ENCODE results near the gene CHGA. TPM values are rescaled to one million over a fixed set of nuclear protein-coding genes. Genes with fewer than 3 reads are reported as not detected.

CHGA gene
- total and polyA plus RNA-seq, 4 donors = 0.05 TPM; not detected in 3

DNA sequence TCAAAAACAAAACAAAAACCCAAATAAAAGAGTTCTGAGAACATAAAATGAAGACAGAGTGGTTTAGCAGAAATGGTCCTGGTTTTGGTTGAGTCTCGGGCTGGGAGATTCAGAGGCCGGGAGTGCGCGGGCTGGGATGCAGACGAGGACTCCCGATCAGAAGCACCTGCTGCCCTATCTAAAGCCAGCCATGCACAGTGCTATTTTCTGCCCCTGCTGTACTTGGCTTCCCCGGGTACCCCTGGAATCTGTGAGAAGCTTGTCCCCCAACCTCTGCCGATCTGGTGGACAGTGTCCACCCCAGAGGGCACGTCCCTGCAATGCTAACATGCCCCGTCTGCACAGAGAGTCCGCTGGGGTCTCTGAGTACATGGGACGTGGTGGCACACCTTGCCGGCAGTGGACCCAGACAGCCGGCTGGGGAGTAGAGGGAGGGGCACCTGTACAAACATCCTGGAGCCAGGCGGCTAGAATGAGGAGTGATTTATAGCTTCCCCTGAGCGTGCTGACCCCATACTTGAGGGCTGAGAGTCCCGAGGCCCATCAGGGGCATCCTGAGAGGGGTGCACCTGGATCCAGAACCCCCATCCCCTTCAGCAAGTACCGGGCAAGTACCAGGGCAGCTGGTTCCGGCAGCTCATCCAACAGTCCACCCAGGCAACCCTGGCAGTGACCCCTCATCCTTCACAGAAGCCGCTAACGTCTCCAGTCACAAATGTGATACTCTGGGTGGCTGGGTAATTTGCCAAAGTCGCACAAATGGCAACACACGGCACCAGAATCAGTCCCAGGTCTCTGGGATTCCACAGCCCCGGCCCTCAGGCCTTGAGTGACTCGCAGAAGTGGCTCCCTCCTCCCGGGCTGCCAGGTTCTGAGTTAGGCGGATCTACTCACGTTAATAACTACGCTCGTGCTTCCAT, 37.1 kb downstream of the CHGA start:
- no peak overlapping the region for H3K27ac ChIP-seq (ENCODE audit: low read depth in 1 of 2, low read length in 2 of 2)
- no peak for DNase-seq (ENCODE audit: low spot score)
- H3K4me1 ChIP-seq (ENCODE audit: control insufficient read depth in 4 of 4, insufficient read depth in 4 of 4, low read length in 3 of 4) = peaks cover 13 to 22% (median 19%) of the 10 kb centered on the region in 4 donors
- H3K27me3 ChIP-seq (ENCODE audit: control insufficient read depth in 4 of 4, insufficient read depth in 4 of 4, low read length in 3 of 4) = no peaks in the 10 kb centered on the region
- H3K36me3 ChIP-seq (ENCODE audit: control insufficient read depth in 4 of 4, insufficient read depth in 3 of 4, low read depth in 1 of 4, low read length in 3 of 4) = peaks cover 1 to 49% (median 7%) of the 10 kb centered on the region in 4 donors
- 95% methylated on average over 30 of the region's 30 CpGs for WGBS
- H3K4me3 ChIP-seq (ENCODE audit: low read depth in 1 of 3, low read length in 3 of 3) = no peak overlapping the region
- TF ChIP-seq TAF1 (conservative IDR thresholded peaks at IDR 0.05) = no peak
- TF ChIP-seq HNF4A (conservative IDR thresholded peaks at IDR 0.05) = no peak
- no peak for TF ChIP-seq GABPA (IDR thresholded peaks at IDR 0.05 in 1 of 2, conservative IDR thresholded peaks at IDR 0.05 in 1 of 2)
- TF ChIP-seq, protein P1, sequence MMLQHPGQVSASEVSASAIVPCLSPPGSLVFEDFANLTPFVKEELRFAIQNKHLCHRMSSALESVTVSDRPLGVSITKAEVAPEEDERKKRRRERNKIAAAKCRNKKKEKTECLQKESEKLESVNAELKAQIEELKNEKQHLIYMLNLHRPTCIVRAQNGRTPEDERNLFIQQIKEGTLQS (IDR thresholded peaks at IDR 0.05) = no peak
- TF ChIP-seq EGR1 (IDR thresholded peaks at IDR 0.05; ENCODE audit: low read depth in 2 of 2) = no peak
- TF ChIP-seq, protein P2, sequence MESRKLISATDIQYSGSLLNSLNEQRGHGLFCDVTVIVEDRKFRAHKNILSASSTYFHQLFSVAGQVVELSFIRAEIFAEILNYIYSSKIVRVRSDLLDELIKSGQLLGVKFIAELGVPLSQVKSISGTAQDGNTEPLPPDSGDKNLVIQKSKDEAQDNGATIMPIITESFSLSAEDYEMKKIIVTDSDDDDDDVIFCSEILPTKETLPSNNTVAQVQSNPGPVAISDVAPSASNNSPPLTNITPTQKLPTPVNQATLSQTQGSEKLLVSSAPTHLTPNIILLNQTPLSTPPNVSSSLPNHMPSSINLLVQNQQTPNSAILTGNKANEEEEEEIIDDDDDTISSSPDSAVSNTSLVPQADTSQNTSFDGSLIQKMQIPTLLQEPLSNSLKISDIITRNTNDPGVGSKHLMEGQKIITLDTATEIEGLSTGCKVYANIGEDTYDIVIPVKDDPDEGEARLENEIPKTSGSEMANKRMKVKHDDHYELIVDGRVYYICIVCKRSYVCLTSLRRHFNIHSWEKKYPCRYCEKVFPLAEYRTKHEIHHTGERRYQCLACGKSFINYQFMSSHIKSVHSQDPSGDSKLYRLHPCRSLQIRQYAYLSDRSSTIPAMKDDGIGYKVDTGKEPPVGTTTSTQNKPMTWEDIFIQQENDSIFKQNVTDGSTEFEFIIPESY (IDR thresholded peaks at IDR 0.05) = no peak
- TF ChIP-seq, protein P3, sequence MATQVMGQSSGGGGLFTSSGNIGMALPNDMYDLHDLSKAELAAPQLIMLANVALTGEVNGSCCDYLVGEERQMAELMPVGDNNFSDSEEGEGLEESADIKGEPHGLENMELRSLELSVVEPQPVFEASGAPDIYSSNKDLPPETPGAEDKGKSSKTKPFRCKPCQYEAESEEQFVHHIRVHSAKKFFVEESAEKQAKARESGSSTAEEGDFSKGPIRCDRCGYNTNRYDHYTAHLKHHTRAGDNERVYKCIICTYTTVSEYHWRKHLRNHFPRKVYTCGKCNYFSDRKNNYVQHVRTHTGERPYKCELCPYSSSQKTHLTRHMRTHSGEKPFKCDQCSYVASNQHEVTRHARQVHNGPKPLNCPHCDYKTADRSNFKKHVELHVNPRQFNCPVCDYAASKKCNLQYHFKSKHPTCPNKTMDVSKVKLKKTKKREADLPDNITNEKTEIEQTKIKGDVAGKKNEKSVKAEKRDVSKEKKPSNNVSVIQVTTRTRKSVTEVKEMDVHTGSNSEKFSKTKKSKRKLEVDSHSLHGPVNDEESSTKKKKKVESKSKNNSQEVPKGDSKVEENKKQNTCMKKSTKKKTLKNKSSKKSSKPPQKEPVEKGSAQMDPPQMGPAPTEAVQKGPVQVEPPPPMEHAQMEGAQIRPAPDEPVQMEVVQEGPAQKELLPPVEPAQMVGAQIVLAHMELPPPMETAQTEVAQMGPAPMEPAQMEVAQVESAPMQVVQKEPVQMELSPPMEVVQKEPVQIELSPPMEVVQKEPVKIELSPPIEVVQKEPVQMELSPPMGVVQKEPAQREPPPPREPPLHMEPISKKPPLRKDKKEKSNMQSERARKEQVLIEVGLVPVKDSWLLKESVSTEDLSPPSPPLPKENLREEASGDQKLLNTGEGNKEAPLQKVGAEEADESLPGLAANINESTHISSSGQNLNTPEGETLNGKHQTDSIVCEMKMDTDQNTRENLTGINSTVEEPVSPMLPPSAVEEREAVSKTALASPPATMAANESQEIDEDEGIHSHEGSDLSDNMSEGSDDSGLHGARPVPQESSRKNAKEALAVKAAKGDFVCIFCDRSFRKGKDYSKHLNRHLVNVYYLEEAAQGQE (IDR thresholded peaks at IDR 0.05) = no peak
- TF ChIP-seq HNF4G (IDR thresholded peaks at IDR 0.05) = no peak
- TF ChIP-seq RXRA (IDR thresholded peaks at IDR 0.05) = no peak
- no peak for TF ChIP-seq SP1 (IDR thresholded peaks at IDR 0.05)
- no peak for TF ChIP-seq RAD21 (IDR thresholded peaks at IDR 0.05)
- no peak for TF ChIP-seq JUND (IDR thresholded peaks at IDR 0.05)
- no peak for TF ChIP-seq FOXA1 (IDR thresholded peaks at IDR 0.05)
- no peak for TF ChIP-seq FOXA2 (IDR thresholded peaks at IDR 0.05)
- TF ChIP-seq, protein P4, sequence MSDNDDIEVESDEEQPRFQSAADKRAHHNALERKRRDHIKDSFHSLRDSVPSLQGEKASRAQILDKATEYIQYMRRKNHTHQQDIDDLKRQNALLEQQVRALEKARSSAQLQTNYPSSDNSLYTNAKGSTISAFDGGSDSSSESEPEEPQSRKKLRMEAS (IDR thresholded peaks at IDR 0.05) = no peak
- TF ChIP-seq, protein P5, sequence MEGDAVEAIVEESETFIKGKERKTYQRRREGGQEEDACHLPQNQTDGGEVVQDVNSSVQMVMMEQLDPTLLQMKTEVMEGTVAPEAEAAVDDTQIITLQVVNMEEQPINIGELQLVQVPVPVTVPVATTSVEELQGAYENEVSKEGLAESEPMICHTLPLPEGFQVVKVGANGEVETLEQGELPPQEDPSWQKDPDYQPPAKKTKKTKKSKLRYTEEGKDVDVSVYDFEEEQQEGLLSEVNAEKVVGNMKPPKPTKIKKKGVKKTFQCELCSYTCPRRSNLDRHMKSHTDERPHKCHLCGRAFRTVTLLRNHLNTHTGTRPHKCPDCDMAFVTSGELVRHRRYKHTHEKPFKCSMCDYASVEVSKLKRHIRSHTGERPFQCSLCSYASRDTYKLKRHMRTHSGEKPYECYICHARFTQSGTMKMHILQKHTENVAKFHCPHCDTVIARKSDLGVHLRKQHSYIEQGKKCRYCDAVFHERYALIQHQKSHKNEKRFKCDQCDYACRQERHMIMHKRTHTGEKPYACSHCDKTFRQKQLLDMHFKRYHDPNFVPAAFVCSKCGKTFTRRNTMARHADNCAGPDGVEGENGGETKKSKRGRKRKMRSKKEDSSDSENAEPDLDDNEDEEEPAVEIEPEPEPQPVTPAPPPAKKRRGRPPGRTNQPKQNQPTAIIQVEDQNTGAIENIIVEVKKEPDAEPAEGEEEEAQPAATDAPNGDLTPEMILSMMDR (IDR thresholded peaks at IDR 0.05; ENCODE audit: low read depth, low read length, missing input control) = no peak
- no peak for TF ChIP-seq YY1 (IDR thresholded peaks at IDR 0.05)
- no peak for TF ChIP-seq NR2F2 (IDR thresholded peaks at IDR 0.05)
- no peaks in the 10 kb centered on the region for H3K9me3 ChIP-seq (ENCODE audit: control insufficient read depth in 4 of 4, low read length in 3 of 4)
- H3K9ac ChIP-seq (ENCODE audit: low read depth in 1 of 2, low read length in 2 of 2) = no peak overlapping the region

Data from liver (tissue), 9 donors.